ENCODE results near the gene SYT2.

SYT2 gene

DNA sequence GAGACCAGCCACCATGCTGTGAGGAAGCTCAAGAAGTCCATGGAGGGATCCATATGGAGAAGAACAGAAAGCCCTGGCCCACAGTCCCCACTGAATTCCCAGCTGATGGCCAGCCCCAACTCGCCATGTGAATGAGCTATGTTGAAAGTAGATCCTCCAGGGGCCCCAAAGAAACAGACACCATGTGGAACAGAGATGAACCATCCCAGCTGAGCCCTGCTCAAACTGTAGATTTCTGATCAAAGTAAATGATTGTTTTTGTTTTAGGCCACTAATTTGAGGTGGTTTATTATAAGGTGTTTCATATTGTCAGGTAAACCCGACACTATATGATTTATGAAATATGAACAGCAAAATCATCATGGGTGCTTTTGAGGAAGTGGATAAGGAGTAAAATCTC lies 32.8 kb downstream of the SYT2 start:
- TF ChIP-seq, protein P1, sequence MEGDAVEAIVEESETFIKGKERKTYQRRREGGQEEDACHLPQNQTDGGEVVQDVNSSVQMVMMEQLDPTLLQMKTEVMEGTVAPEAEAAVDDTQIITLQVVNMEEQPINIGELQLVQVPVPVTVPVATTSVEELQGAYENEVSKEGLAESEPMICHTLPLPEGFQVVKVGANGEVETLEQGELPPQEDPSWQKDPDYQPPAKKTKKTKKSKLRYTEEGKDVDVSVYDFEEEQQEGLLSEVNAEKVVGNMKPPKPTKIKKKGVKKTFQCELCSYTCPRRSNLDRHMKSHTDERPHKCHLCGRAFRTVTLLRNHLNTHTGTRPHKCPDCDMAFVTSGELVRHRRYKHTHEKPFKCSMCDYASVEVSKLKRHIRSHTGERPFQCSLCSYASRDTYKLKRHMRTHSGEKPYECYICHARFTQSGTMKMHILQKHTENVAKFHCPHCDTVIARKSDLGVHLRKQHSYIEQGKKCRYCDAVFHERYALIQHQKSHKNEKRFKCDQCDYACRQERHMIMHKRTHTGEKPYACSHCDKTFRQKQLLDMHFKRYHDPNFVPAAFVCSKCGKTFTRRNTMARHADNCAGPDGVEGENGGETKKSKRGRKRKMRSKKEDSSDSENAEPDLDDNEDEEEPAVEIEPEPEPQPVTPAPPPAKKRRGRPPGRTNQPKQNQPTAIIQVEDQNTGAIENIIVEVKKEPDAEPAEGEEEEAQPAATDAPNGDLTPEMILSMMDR (IDR thresholded peaks at IDR 0.05; ENCODE audit: low read depth, low read length, poor library complexity, severe bottlenecking) = no peak
- TF ChIP-seq EZH2phosphoT487 (IDR thresholded peaks at IDR 0.05; ENCODE audit: borderline replicate concordance, low read length) = no peak
- H3K4me3 ChIP-seq (ENCODE audit: low read length) = no peak overlapping the region

DNA sequence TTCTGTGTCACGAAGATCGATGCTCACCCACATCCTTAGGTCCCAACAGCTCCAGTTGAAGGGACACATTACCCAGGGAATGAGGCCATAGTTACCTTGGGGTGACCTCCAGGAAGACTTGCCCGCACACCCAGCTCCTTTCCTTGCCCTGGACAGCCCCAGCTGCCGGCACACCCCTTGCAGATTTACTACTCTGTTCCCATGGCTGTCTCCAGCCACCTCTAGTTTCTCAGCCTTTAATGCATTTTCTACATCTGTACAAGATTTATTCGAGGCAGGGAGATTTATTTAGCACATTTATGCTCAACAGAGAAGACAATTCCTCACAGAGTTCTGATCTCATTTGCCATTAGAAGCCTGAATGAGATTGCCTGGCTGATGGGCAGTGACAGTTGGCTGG lies 36.7 kb downstream of the SYT2 start:
- no peak overlapping the region for H3K4me2 ChIP-seq (ENCODE audit: low read length)
- H3K4me1 ChIP-seq (ENCODE audit: control insufficient read depth, low read length) = no peaks in the 10 kb centered on the region
- H3K27me3 ChIP-seq (ENCODE audit: control insufficient read depth, low read length) = peaks cover 3% of the 10 kb centered on the region; the same call in 1 of the 2 replicates
- H3K9me2 ChIP-seq (replicated peaks; ENCODE audit: control insufficient read depth, low read length) = no peaks in the 10 kb centered on the region
- no peaks in the 10 kb centered on the region for H3F3A ChIP-seq (ENCODE audit: control insufficient read depth, insufficient read depth)
- H3K36me3 ChIP-seq (ENCODE audit: control insufficient read depth, low read length) = no peaks in the 10 kb centered on the region
- TF ChIP-seq EZH2phosphoT487 (IDR thresholded peaks at IDR 0.05; ENCODE audit: borderline replicate concordance, low read length) = no peak
- TF ChIP-seq, protein P1 (IDR thresholded peaks at IDR 0.05; ENCODE audit: low read depth, low read length, poor library complexity, severe bottlenecking) = no peak
- no peaks in the 10 kb centered on the region for H3K79me2 ChIP-seq (ENCODE audit: control insufficient read depth, low read length)
- H3K4me3 ChIP-seq (ENCODE audit: low read length) = no peak overlapping the region
- no peaks in the 10 kb centered on the region for H3K9me3 ChIP-seq (ENCODE audit: control insufficient read depth, insufficient read depth, low read length)
- no peak overlapping the region for H3K27ac ChIP-seq (ENCODE audit: low read depth, low read length)
- no peaks in the 10 kb centered on the region for H4K20me1 ChIP-seq (ENCODE audit: control insufficient read depth, insufficient read depth, low read depth, low read length)

More for the DNA sequence above, 32.8 kb downstream of the SYT2 start:
- Histone ChIP-seq H3K9me2 (replicated peaks; ENCODE audit: control insufficient read depth, low read length) (no peaks in the 10 kb centered on the region), H3K27me3 (ENCODE audit: control insufficient read depth, low read length) (no peaks in the 10 kb centered on the region; the same call in 1 of the 2 replicates), H3K79me2 (ENCODE audit: control insufficient read depth, low read length) (no peaks in the 10 kb centered on the region), H4K20me1 (ENCODE audit: control insufficient read depth, insufficient read depth, low read depth, low read length) (no peaks in the 10 kb centered on the region), H3K9me3 (ENCODE audit: control insufficient read depth, insufficient read depth, low read length) (no peaks in the 10 kb centered on the region), H3K27ac (ENCODE audit: low read depth, low read length) (no peak overlapping the region), H3K4me2 (ENCODE audit: low read length) (no peak overlapping the region), H3F3A (ENCODE audit: control insufficient read depth, insufficient read depth) (no peaks in the 10 kb centered on the region), H3K36me3 (ENCODE audit: control insufficient read depth, low read length) (no peaks in the 10 kb centered on the region), H3K4me1 (ENCODE audit: control insufficient read depth, low read length) (no peaks in the 10 kb centered on the region)

DNA sequence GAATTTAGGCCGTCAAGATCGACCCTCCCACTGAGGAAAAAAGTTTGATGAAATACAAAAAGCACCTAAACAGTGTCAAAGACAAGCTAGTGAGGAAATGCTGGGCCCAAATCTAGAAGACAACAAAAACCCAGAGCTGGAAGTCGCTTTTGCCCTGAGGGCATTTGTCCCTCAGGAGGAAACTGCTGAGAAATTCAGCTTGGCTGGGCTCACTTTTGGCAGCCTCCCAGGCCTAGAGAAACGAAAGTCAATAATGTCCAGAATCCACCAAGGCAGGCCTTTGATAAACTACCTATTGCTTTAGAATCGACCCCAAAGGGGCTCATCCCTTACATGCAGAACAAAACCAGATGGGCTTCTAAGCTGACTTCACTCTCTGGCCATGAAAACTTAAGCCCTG lies 38.9 kb downstream of the SYT2 start:
- Histone ChIP-seq H3K9me2 (replicated peaks; ENCODE audit: control insufficient read depth, low read length) (no peaks in the 10 kb centered on the region), H3F3A (ENCODE audit: control insufficient read depth, insufficient read depth) (no peaks in the 10 kb centered on the region), H3K27me3 (ENCODE audit: control insufficient read depth, low read length) (peaks cover 3% of the 10 kb centered on the region; the same call in 1 of the 2 replicates), H4K20me1 (ENCODE audit: control insufficient read depth, insufficient read depth, low read depth, low read length) (no peaks in the 10 kb centered on the region), H3K4me2 (ENCODE audit: low read length) (no peak overlapping the region), H3K4me3 (ENCODE audit: low read length) (no peak overlapping the region), H3K79me2 (ENCODE audit: control insufficient read depth, low read length) (no peaks in the 10 kb centered on the region), H3K27ac (ENCODE audit: low read depth, low read length) (no peak overlapping the region), H3K4me1 (ENCODE audit: control insufficient read depth, low read length) (no peaks in the 10 kb centered on the region), H3K36me3 (ENCODE audit: control insufficient read depth, low read length) (no peaks in the 10 kb centered on the region), H3K9me3 (ENCODE audit: control insufficient read depth, insufficient read depth, low read length) (no peaks in the 10 kb centered on the region)
- TF ChIP-seq EZH2phosphoT487 (IDR thresholded peaks at IDR 0.05; ENCODE audit: borderline replicate concordance, low read length) = no peak
- TF ChIP-seq, protein P1 (IDR thresholded peaks at IDR 0.05; ENCODE audit: low read depth, low read length, poor library complexity, severe bottlenecking) = no peak

Measured in DOHH2 (cell line).